NCI-H1092 (cell line): ENCODE measurements around the gene AFAP1L2.

Source experiments
- DNase-seq: peaks from one replicate; lab custom pipeline; 2025; lab: John Stamatoyannopoulos, UW

The AFAP1L2 gene

GRCh38 chr10:114288424-114289095 lies 115.7 kb downstream of the AFAP1L2 start:
- no peak for DNase-seq

- DNase-seq, result no peak
Observed at GRCh38 chr10:114286921-114287320, 117.4 kb downstream of the AFAP1L2 start.

- DNase-seq, result no peak
Observed at GRCh38 chr10:114285961-114286441, 118.3 kb downstream of the AFAP1L2 start.

GRCh38 chr10:114284346-114285071 lies 119.8 kb downstream of the AFAP1L2 start:
- no peak for DNase-seq

- DNase-seq, result no peak
Observed at GRCh38 chr10:114283535-114284234, 120.6 kb downstream of the AFAP1L2 start.

GRCh38 chr10:114283091-114283490 lies 121.2 kb downstream of the AFAP1L2 start:
- DNase-seq, result no peak

GRCh38 chr10:114282526-114282925 lies 121.8 kb downstream of the AFAP1L2 start:
- no peak for DNase-seq

- DNase-seq, result no peak
Observed at GRCh38 chr10:114281461-114281860, 122.8 kb downstream of the AFAP1L2 start.

- DNase-seq, result no peak
Observed at GRCh38 chr10:114281006-114281405, 123.3 kb downstream of the AFAP1L2 start.

- no peak for DNase-seq
Observed at GRCh38 chr10:114279901-114280644, 124.2 kb downstream of the AFAP1L2 start.

GRCh38 chr10:114279289-114279688 lies 125.0 kb downstream of the AFAP1L2 start:
- DNase-seq, result no peak

- no peak for DNase-seq
Observed at GRCh38 chr10:114278884-114279191, 125.5 kb downstream of the AFAP1L2 start.

- no peak for DNase-seq
Observed at GRCh38 chr10:114278140-114278883, 126.0 kb downstream of the AFAP1L2 start.

- DNase-seq, result no peak
Observed at GRCh38 chr10:114276671-114277070, 127.6 kb downstream of the AFAP1L2 start.

GRCh38 chr10:114276066-114276465 lies 128.2 kb downstream of the AFAP1L2 start:
- no peak for DNase-seq

- DNase-seq, result no peak
Observed at GRCh38 chr10:114274616-114275453, 129.5 kb downstream of the AFAP1L2 start.

GRCh38 chr10:114273910-114274309 lies 130.4 kb downstream of the AFAP1L2 start:
- DNase-seq, result no peak

GRCh38 chr10:114272696-114273095 lies 131.6 kb downstream of the AFAP1L2 start:
- no peak for DNase-seq

GRCh38 chr10:114271779-114272167 lies 132.5 kb downstream of the AFAP1L2 start:
- no peak for DNase-seq

- DNase-seq, result no peak
Observed at GRCh38 chr10:114271075-114271778, 133.1 kb downstream of the AFAP1L2 start.
